K562 (cell line): ENCODE results near the gene CRYBG1. TPM values are rescaled to one million over a fixed set of nuclear protein-coding genes. Genes with fewer than 3 reads are reported as not detected.

ENCODE experiments used
- ATAC-seq: fragments of 200-7000 bp; cut with Tn5 transposase; 3 replicates; pipeline ENCODE4 v1.9.1; 2020; ENCODE audit warnings: moderate library complexity
- BruUV-seq: library from RNA; stranded (reverse); fragments of 400-500 nt; replicated peaks from 2 replicates; lab custom pipeline; 2021; lab: Mats Ljungman, UMichigan
- CTCF ChIA-PET: fragments of 300-600 bp; formaldehyde crosslinking; extraction: SDS; loops from one replicate; lab custom pipeline; 2021; ENCODE audit warnings: low intra/inter-chr PET ratio; lab: Yijun Ruan, JAX
- POLR2A ChIA-PET: fragments of 300-600, 350-650 bp; sonication (Branson Sonifier 250); formaldehyde crosslinking; extraction: SDS; loops from one replicate; lab custom pipeline; 2021; ENCODE audit warnings: antibody characterized with exemption, inconsistent platforms; lab: Yijun Ruan, JAX
- DNase-seq, 4 experiments: peaks; one replicate each; pipeline versions ENCODE4 v3.0.0 to v3.0.0-alpha.2; 2011 to 2018; ENCODE audit warnings: low spot score in 3 of 4, mixed read lengths in 3 of 4; ENCODE audit errors: extremely low read depth in 1 of 4
- FAIRE-seq: peaks from 2 replicates; lab custom pipeline; 2011; peaks lifted over from hg19 to GRCh38; lab: Jason Lieb, UNC
- H2AFZ ChIP-seq: 2 replicates; pipeline ENCODE4 v1.6.0; 2011; ENCODE audit warnings: low read depth, low read length, control low read depth, inconsistent platforms
- H3K27ac ChIP-seq: fragments of 200-600 bp; 3 replicates; pipeline ENCODE4 v1.8.0; 2011; ENCODE audit warnings: low read depth, mild to moderate bottlenecking, control low read depth, inconsistent platforms, low read length, moderate library complexity, mixed read lengths; ENCODE audit errors: extremely low read depth
- H3K27me3 ChIP-seq, 2 experiments: fragments of 300-600 bp in 1 of 2; 2 replicates in 1 of 2; 3 replicates in 1 of 2; pipeline versions ENCODE4 v1.6.0 to v1.8.0; 2011; ENCODE audit warnings: inconsistent platforms in 2 of 2, low read length in 2 of 2, mild to moderate bottlenecking in 1 of 2, mixed read lengths in 1 of 2, moderate library complexity in 1 of 2; ENCODE audit not compliant: control insufficient read depth in 2 of 2, insufficient read depth in 2 of 2
- H3K36me3 ChIP-seq: fragments of 300-600 bp; 3 replicates; pipeline ENCODE4 v1.8.0; 2011; ENCODE audit warnings: mild to moderate bottlenecking, low read length, inconsistent platforms; ENCODE audit not compliant: control insufficient read depth, insufficient read depth
- H3K4me1 ChIP-seq, 2 experiments: fragments of 200-600 bp in 1 of 2; replicated peaks in 1 of 2; 2 replicates in 1 of 2; 3 replicates in 1 of 2; pipeline versions ENCODE4 v1.5.1 to v1.8.0; 2011; ENCODE audit warnings: inconsistent platforms in 2 of 2, low read length in 2 of 2, mild to moderate bottlenecking in 1 of 2, mixed read lengths in 1 of 2, moderate library complexity in 1 of 2; ENCODE audit not compliant: control insufficient read depth in 2 of 2, insufficient read depth in 2 of 2
- H3K4me2 ChIP-seq: 2 replicates; pipeline ENCODE4 v1.6.1; 2011; ENCODE audit warnings: low read length, control low read depth, inconsistent platforms, mixed read lengths; ENCODE audit not compliant: insufficient read depth
- H3K4me3 ChIP-seq: fragments of 200-600 bp; sonication (generic), shearing (Covaris generic); 2 replicates; pipeline ENCODE4 v1.5.1; 2016; ENCODE audit warnings: control low read depth, inconsistent platforms
- H3K79me2 ChIP-seq: fragments of 200-600 bp; 3 replicates; pipeline ENCODE4 v1.8.0; 2011; ENCODE audit warnings: low read length, inconsistent platforms; ENCODE audit not compliant: control insufficient read depth, insufficient read depth
- H3K9ac ChIP-seq, 2 experiments: 2 replicates each; pipeline versions ENCODE4 v1.6.0 to v1.6.1; 2011; ENCODE audit warnings: low read depth in 2 of 2, low read length in 2 of 2, control low read depth in 1 of 2, inconsistent platforms in 1 of 2, mild to moderate bottlenecking in 1 of 2, mixed read lengths in 1 of 2; ENCODE audit not compliant: insufficient read depth in 1 of 2
- H3K9me1 ChIP-seq: one replicate; pipeline ENCODE4 v1.6.0; 2011; ENCODE audit warnings: inconsistent platforms, mild to moderate bottlenecking, low read length, moderate library complexity; ENCODE audit not compliant: control insufficient read depth, insufficient read depth
- H3K9me3 ChIP-seq: replicated peaks from 2 replicates; pipeline ENCODE4 v1.5.1; 2011; ENCODE audit warnings: low read depth, low read length, inconsistent platforms; ENCODE audit not compliant: control insufficient read depth, insufficient read depth
- H4K20me1 ChIP-seq: replicated peaks from 2 replicates; pipeline ENCODE4 v1.6.1; 2011; ENCODE audit warnings: low read length, inconsistent platforms, mixed read lengths; ENCODE audit not compliant: control insufficient read depth, insufficient read depth
- BACH1 ChIP-seq: fragments of 200-800 bp; sonication (Bioruptor generic); IDR thresholded peaks from 2 replicates; pipeline ENCODE4 v1.6.1; 2016; ENCODE audit warnings: missing genetic modification characterization, missing compliant biosample characterization
- ELF2 ChIP-seq: fragments of 250-450 bp; sonication (Bioruptor Pico); IDR thresholded peaks from 2 replicates; pipeline ENCODE4 v1.5.0; 2021; ENCODE audit warnings: mild to moderate bottlenecking
- KAT7 ChIP-seq: sonication (generic); formaldehyde crosslinking; IDR thresholded peaks from 2 replicates; pipeline ENCODE4 v1.8.0; 2022; ENCODE audit warnings: missing genetic modification reagents, mild to moderate bottlenecking, borderline replicate concordance
- MCM2 ChIP-seq: fragments of 450-650 bp; IDR thresholded peaks from 2 replicates; pipeline ENCODE4 v1.6.1; 2017; ENCODE audit warnings: low read depth, mild to moderate bottlenecking
- MYC ChIP-seq, 2 experiments: fragments of 250-450 bp in 1 of 2; sonication (Bioruptor Pico) in 1 of 2; IDR thresholded peaks; 2 replicates each; pipeline versions ENCODE4 v1.5.1 to v1.6.1; 2012 to 2021; ENCODE audit warnings: low read depth in 2 of 2, borderline replicate concordance in 1 of 2, improper control_type of control experiment in 1 of 2, low read length in 1 of 2, mild to moderate bottlenecking in 1 of 2, moderate library complexity in 1 of 2
- NFRKB ChIP-seq: fragments of 450-650 bp; IDR thresholded peaks from 2 replicates; pipeline ENCODE4 v1.6.1; 2016; ENCODE audit warnings: low read depth
- POLR2B ChIP-seq: fragments of 450-650 bp; IDR thresholded peaks from 2 replicates; pipeline ENCODE4 v1.6.1; 2018; ENCODE audit warnings: low read depth; ENCODE audit not compliant: partially characterized antibody
- RBBP5 ChIP-seq: fragments of 200-600 bp; sonication (generic); IDR thresholded peaks from 2 replicates; pipeline ENCODE4 v1.6.1; 2012; ENCODE audit warnings: borderline replicate concordance, mild to moderate bottlenecking, low read length, control low read depth, inconsistent platforms; ENCODE audit not compliant: insufficient read depth, poor library complexity, severe bottlenecking
- RFX7 ChIP-seq: fragments of 250-450 bp; sonication (Bioruptor Pico); IDR thresholded peaks from 2 replicates; pipeline ENCODE4 v1.5.1; 2021; ENCODE audit warnings: mild to moderate bottlenecking
- SAFB ChIP-seq: fragments of 200-400 bp; formaldehyde crosslinking; IDR thresholded peaks from 2 replicates; pipeline ENCODE4 v1.6.1; 2017; ENCODE audit warnings: low read depth, low read length, borderline replicate concordance
- STAT5A ChIP-seq: IDR thresholded peaks from 2 replicates; pipeline ENCODE4 v1.6.1; 2012; ENCODE audit warnings: low read length, inconsistent platforms, borderline replicate concordance
- ZBTB1 ChIP-seq: sonication (generic); formaldehyde crosslinking; IDR thresholded peaks from 2 replicates; pipeline ENCODE4 v1.8.1; 2023; ENCODE audit warnings: missing genetic modification reagents, low read depth, mild to moderate bottlenecking, borderline replicate concordance
- ZC3H11A ChIP-seq: IDR thresholded peaks from 2 replicates; pipeline ENCODE4 v1.6.1; 2012; ENCODE audit warnings: low read depth, low read length, improper control_type of control experiment
- ZC3H4 ChIP-seq: sonication (generic); formaldehyde crosslinking; IDR thresholded peaks from 2 replicates; pipeline ENCODE4 v1.9.0; 2021; ENCODE audit warnings: missing genetic modification reagents, borderline replicate concordance
- ZNF143 ChIP-seq: sonication (generic); formaldehyde crosslinking; IDR thresholded peaks from 2 replicates; pipeline ENCODE4 v1.9.0; 2022; ENCODE audit warnings: mild to moderate bottlenecking, missing genetic modification reagents
- WGBS: fragments of 100-300 bp; shearing (Covaris generic); methylation state at CpG from one replicate; pipeline ENCODE4 v1.1.6; 2016; ENCODE audit warnings: low coverage, mixed read lengths; ENCODE audit not compliant: insufficient coverage; ENCODE audit errors: missing lambda C conversion rate; 5-methylcytosine and 5-hydroxymethylcytosine counted together
- in situ Hi-C: fragments of 300-500 bp; cut with MboI; formaldehyde crosslinking; loops from 4 replicates; pipeline ENCODE4 v1.15.0; 2018; ENCODE audit warnings: inconsistent platforms, mixed read lengths
- intact Hi-C: fragments of 100-400 bp; cut with micrococcal nuclease; formaldehyde crosslinking; loops from 2 replicates; pipeline ENCODE4 v1.14.2; 2022
- polyA plus RNA-seq, 8 experiments: library from polyadenylated mRNA; depleted of rRNA in 4 of 8; stranded (reverse) in 5 of 8; unstranded in 3 of 8; fragments of >200 nt; fragmentation: Nextera tagmentation in 2 of 8; fragmentation: Illumina TruSeq in 1 of 8; extraction: Ambion mirVana in 2 of 8; extraction: Trizol in 1 of 8; gene quantifications; 2 replicates each; pipeline versions ENCODE4 v1.2.1 to v1.2.3, GENCODE V29; 2011 to 2014; ENCODE audit warnings: inconsistent platforms in 1 of 8, missing spikeins in 1 of 8
- total RNA-seq, 7 experiments: library from RNA; depleted of rRNA in 6 of 7; stranded (reverse); fragments of >200 nt in 6 of 7; fragmentation: Illumina TruSeq in 2 of 7; extraction: Trizol in 2 of 7; gene quantifications; 2 replicates each; pipeline versions ENCODE4 v1.2.1 to v1.2.3, GENCODE V29; 2011 to 2021; ENCODE audit warnings: low replicate concordance in 1 of 7
- TF ChIP-seq, protein P1 (sequence below): fragments of 450-650 bp; IDR thresholded peaks from 2 replicates; pipeline ENCODE4 v1.7.1; 2018; ENCODE audit warnings: mild to moderate bottlenecking, low read depth; ENCODE audit not compliant: partially characterized antibody
- TF ChIP-seq, protein P2 (sequence below): fragments of 450-650 bp; IDR thresholded peaks from 2 replicates; pipeline ENCODE4 v1.6.1; 2017; ENCODE audit warnings: mild to moderate bottlenecking, moderate library complexity

CRYBG1 gene
- total and polyA plus RNA-seq, 9 of the 15 experiments (the other 6 are each of a cell fraction or from before 2014, with no cell fraction given), result 0.07 to 0.47 (median 0.11) TPM

DNA sequence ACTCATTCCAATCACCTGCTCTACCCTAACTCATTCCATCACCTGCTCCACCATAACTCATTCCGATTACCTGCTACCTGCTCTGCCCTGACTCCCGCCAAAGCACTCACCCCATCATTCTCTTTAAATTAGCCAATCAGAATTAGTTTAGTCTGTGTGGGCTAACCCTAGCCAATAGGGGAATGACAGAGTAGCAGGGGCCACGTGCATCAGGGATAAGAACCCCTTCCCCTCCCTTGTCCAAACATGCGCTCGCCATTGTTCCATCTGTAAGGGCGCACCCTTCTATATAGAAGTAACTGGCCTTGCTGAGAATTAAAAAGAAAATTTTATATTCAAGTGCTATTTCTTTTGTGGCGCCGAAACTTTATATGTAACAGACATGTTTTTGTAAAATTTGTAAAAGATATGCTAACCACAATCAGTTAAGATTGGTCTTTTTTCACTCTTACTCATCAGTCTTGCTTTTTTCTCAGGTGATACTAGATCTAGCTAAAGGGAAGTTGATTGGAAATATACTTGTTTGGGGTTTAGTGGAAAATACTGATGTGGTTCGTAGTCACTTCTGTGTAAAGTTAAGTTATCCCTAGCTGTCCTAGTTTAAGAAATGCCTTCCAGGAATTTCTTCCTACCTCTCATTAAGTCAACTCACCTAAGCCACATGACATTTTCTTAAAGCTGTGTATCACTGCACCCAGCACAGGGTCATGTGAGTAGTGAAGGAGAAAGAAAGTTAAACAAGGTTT lies 252.3 kb downstream of the CRYBG1 start (continued):
- TF ChIP-seq, protein P1, sequence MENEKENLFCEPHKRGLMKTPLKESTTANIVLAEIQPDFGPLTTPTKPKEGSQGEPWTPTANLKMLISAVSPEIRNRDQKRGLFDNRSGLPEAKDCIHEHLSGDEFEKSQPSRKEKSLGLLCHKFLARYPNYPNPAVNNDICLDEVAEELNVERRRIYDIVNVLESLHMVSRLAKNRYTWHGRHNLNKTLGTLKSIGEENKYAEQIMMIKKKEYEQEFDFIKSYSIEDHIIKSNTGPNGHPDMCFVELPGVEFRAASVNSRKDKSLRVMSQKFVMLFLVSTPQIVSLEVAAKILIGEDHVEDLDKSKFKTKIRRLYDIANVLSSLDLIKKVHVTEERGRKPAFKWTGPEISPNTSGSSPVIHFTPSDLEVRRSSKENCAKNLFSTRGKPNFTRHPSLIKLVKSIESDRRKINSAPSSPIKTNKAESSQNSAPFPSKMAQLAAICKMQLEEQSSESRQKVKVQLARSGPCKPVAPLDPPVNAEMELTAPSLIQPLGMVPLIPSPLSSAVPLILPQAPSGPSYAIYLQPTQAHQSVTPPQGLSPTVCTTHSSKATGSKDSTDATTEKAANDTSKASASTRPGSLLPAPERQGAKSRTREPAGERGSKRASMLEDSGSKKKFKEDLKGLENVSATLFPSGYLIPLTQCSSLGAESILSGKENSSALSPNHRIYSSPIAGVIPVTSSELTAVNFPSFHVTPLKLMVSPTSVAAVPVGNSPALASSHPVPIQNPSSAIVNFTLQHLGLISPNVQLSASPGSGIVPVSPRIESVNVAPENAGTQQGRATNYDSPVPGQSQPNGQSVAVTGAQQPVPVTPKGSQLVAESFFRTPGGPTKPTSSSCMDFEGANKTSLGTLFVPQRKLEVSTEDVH, result no peak

DNA sequence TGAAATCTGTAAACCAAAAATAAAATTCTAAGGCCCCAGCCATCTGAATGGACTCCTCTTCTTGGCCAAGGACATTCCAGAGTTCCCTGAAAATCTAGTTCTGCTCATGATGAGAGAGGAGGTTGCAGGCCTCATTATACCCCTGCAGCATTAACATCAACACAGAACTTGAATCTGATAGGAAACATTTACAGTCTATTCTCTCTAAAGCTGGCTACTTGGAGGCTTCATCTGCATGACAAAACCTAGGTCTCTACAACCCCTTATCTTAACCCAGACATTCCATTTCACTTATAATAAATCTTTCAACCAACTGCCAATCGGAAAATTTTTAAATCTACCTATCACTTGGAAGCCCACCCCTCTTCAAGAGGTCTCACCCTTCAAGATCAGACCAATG lies 253.1 kb downstream of the CRYBG1 start:
- Histone ChIP-seq H3K9me1 (no peaks in the 10 kb centered on the region), H3K4me1 (no peaks in the 10 kb centered on the region), H3K9me3 (no peaks in the 10 kb centered on the region), H3K79me2 (no peaks in the 10 kb centered on the region), H3K27ac (no peak overlapping the region), H3K27me3 (no peaks in the 10 kb centered on the region), H3K9ac (no peak overlapping the region), H3K4me2 (no peak overlapping the region), H3K36me3 (peaks cover 23% of the 10 kb centered on the region), H3K4me3 (no peak overlapping the region), H4K20me1 (no peaks in the 10 kb centered on the region), H2AFZ (no peak overlapping the region)
- TF ChIP-seq, protein P2, sequence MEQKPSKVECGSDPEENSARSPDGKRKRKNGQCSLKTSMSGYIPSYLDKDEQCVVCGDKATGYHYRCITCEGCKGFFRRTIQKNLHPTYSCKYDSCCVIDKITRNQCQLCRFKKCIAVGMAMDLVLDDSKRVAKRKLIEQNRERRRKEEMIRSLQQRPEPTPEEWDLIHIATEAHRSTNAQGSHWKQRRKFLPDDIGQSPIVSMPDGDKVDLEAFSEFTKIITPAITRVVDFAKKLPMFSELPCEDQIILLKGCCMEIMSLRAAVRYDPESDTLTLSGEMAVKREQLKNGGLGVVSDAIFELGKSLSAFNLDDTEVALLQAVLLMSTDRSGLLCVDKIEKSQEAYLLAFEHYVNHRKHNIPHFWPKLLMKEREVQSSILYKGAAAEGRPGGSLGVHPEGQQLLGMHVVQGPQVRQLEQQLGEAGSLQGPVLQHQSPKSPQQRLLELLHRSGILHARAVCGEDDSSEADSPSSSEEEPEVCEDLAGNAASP, result no peak
- TF ChIP-seq ZNF143 (CRISPR knock-in tag), result no peak
- no peak for TF ChIP-seq POLR2B
- TF ChIP-seq ZC3H11A, result no peak
- TF ChIP-seq MYC (IDR thresholded peaks at IDR 0.05; ENCODE audit: low read depth, low read length), result no peak
- no peak for TF ChIP-seq MYC (CRISPR knock-in tag; IDR thresholded peaks at IDR 0.05; ENCODE audit: borderline replicate concordance, low read depth)
- TF ChIP-seq BACH1, result no peak
- TF ChIP-seq RBBP5, result no peak
- no peak for TF ChIP-seq ELF2 (CRISPR knock-in tag)
- no peak for TF ChIP-seq ZC3H4 (CRISPR knock-in tag)
- TF ChIP-seq MCM2, result no peak
- TF ChIP-seq NFRKB, result no peak
- TF ChIP-seq KAT7 (CRISPR knock-in tag), result no peak
- no peak for TF ChIP-seq SAFB
- no peak for TF ChIP-seq RFX7 (CRISPR knock-in tag)
- no peak for TF ChIP-seq ZBTB1 (CRISPR knock-in tag)
- no peak for TF ChIP-seq STAT5A
- FAIRE-seq (no peak), DNase-seq (no peak), ATAC-seq (no peak)
- intact Hi-C loops (no loop called here), in situ Hi-C loops (no loop called here)
- BruUV-seq, result no TSS peak
- ChIA-PET POLR2A (no interaction called here), CTCF (no interaction called here)
- 92% methylated on average over 1 of the region's 1 CpG for WGBS
